ENCODE measurements around the gene DDX3X. TPM values are rescaled to one million over a fixed set of nuclear protein-coding genes. Genes with fewer than 3 reads are reported as not detected.
"Not testable (repeated sequence)": the region's sequence is repeated elsewhere in the genome, so short reads cannot be mapped to it uniquely, and the experiment has no call there.

The DDX3X gene
- total and polyA plus RNA-seq, 2 experiments from 2014 or later: 68.1 to 239 TPM

DNA sequence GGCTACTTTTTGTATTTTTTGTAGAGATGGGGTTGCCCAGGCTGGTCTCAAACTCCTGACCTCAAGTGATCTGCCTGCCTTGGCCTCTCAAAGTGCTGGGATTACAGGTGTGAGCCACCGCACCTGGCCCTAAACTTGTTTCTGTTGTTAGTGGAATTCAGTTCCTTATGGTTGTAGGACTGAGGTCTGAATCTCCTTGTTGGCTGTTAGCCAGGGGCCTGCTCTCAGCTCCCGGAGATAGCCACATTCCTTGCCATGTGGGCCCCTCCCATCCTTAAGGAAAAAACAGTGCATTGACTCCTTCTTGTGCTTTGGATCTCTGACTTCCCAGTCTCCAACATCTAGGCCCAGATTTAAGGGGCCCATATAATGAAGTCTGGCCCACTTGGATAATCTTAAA, 63.8 kb downstream of the DDX3X start (continued):
- TF ChIP-seq, protein P1, sequence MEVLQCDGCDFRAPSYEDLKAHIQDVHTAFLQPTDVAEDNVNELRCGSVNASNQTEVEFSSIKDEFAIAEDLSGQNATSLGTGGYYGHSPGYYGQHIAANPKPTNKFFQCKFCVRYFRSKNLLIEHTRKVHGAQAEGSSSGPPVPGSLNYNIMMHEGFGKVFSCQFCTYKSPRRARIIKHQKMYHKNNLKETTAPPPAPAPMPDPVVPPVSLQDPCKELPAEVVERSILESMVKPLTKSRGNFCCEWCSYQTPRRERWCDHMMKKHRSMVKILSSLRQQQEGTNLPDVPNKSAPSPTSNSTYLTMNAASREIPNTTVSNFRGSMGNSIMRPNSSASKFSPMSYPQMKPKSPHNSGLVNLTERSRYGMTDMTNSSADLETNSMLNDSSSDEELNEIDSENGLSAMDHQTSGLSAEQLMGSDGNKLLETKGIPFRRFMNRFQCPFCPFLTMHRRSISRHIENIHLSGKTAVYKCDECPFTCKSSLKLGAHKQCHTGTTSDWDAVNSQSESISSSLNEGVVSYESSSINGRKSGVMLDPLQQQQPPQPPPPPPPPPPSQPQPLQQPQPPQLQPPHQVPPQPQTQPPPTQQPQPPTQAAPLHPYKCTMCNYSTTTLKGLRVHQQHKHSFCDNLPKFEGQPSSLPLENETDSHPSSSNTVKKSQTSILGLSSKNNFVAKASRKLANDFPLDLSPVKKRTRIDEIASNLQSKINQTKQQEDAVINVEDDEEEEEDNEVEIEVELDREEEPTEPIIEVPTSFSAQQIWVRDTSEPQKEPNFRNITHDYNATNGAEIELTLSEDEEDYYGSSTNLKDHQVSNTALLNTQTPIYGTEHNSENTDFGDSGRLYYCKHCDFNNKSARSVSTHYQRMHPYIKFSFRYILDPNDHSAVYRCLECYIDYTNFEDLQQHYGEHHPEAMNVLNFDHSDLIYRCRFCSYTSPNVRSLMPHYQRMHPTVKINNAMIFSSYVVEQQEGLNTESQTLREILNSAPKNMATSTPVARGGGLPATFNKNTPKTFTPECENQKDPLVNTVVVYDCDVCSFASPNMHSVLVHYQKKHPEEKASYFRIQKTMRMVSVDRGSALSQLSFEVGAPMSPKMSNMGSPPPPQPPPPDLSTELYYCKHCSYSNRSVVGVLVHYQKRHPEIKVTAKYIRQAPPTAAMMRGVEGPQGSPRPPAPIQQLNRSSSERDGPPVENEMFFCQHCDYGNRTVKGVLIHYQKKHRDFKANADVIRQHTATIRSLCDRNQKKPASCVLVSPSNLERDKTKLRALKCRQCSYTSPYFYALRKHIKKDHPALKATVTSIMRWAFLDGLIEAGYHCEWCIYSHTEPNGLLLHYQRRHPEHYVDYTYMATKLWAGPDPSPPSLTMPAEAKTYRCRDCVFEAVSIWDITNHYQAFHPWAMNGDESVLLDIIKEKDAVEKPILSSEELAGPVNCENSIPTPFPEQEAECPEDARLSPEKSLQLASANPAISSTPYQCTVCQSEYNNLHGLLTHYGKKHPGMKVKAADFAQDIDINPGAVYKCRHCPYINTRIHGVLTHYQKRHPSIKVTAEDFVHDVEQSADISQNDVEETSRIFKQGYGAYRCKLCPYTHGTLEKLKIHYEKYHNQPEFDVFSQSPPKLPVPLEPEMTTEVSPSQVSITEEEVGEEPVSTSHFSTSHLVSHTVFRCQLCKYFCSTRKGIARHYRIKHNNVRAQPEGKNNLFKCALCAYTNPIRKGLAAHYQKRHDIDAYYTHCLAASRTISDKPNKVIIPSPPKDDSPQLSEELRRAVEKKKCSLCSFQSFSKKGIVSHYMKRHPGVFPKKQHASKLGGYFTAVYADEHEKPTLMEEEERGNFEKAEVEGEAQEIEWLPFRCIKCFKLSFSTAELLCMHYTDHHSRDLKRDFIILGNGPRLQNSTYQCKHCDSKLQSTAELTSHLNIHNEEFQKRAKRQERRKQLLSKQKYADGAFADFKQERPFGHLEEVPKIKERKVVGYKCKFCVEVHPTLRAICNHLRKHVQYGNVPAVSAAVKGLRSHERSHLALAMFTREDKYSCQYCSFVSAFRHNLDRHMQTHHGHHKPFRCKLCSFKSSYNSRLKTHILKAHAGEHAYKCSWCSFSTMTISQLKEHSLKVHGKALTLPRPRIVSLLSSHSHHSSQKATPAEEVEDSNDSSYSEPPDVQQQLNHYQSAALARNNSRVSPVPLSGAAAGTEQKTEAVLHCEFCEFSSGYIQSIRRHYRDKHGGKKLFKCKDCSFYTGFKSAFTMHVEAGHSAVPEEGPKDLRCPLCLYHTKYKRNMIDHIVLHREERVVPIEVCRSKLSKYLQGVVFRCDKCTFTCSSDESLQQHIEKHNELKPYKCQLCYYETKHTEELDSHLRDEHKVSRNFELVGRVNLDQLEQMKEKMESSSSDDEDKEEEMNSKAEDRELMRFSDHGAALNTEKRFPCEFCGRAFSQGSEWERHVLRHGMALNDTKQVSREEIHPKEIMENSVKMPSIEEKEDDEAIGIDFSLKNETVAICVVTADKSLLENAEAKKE (CRISPR knock-in tag; IDR thresholded peaks at IDR 0.05): no peak

- not testable (repeated sequence) for H3K4me1 Mint-ChIP-seq; H2AFZ ChIP-seq; H3K79me2 ChIP-seq (replicated peaks; ENCODE audit: insufficient read depth); H3K4me3 ChIP-seq; H3K4me3 Mint-ChIP-seq; DNase-seq (ENCODE audit: low spot score); H3K36me3 ChIP-seq (ENCODE audit: insufficient read depth); H3K9me3 Mint-ChIP-seq; H3K36me3 Mint-ChIP-seq (ENCODE audit: low read depth); H3K27me3 Mint-ChIP-seq (ENCODE audit: insufficient read depth, low read depth, poor library complexity); ATAC-seq; H3K4me2 ChIP-seq; H3K27ac ChIP-seq (ENCODE audit: low read depth); H3K4me1 ChIP-seq (ENCODE audit: insufficient read depth); H3K27me3 ChIP-seq (ENCODE audit: insufficient read depth); H3K9me2 ChIP-seq (ENCODE audit: insufficient read depth); H3F3A ChIP-seq (replicated peaks; ENCODE audit: low read depth); H4K20me1 ChIP-seq (replicated peaks; ENCODE audit: insufficient read depth); H3K27ac Mint-ChIP-seq
Observed at GRCh38 chrX:41402556-41402955, 68.6 kb downstream of the DDX3X start.

GRCh38 chrX:41405551-41405950, 71.6 kb downstream of the DDX3X start:
- H3K4me2 ChIP-seq: no peak overlapping the region
- no peaks in the 10 kb centered on the region for H3K36me3 ChIP-seq (ENCODE audit: insufficient read depth)
- Mint-ChIP-seq H3K4me1 (no peaks in the 10 kb centered on the region), H3K9me3 (no peaks in the 10 kb centered on the region), H3K4me3 (no peak overlapping the region), H3K27ac (no peak overlapping the region), H3K36me3 (ENCODE audit: low read depth) (no peaks in the 10 kb centered on the region), H3K27me3 (ENCODE audit: insufficient read depth, low read depth, poor library complexity) (no peaks in the 10 kb centered on the region)
- ATAC-seq (no peak), DNase-seq (ENCODE audit: low spot score) (no peak)
- H3F3A ChIP-seq (replicated peaks; ENCODE audit: low read depth): no peaks in the 10 kb centered on the region
- H3K4me3 ChIP-seq: no peak overlapping the region
- H3K27ac ChIP-seq (ENCODE audit: low read depth): no peak overlapping the region
- H3K4me1 ChIP-seq (ENCODE audit: insufficient read depth): no peaks in the 10 kb centered on the region
- no peaks in the 10 kb centered on the region for H3K79me2 ChIP-seq (replicated peaks; ENCODE audit: insufficient read depth)
- H3K9me2 ChIP-seq (ENCODE audit: insufficient read depth): no peaks in the 10 kb centered on the region
- TF ChIP-seq NANOG (IDR thresholded peaks at IDR 0.05; ENCODE audit: borderline replicate concordance) (no peak), JUNB (IDR thresholded peaks at IDR 0.05; ENCODE audit: unreplicated experiment) (no peak)
- H3K27me3 ChIP-seq (ENCODE audit: insufficient read depth): no peaks in the 10 kb centered on the region
- H2AFZ ChIP-seq: no peak overlapping the region
- no peaks in the 10 kb centered on the region for H4K20me1 ChIP-seq (replicated peaks; ENCODE audit: insufficient read depth)

Data from GM23338 (cell line).